ENCODE results near the gene CTBS. TPM values are rescaled to one million over a fixed set of nuclear protein-coding genes. Genes with fewer than 3 reads are reported as not detected.
"Not testable (repeated sequence)": the region's sequence is repeated elsewhere in the genome, so short reads cannot be mapped to it uniquely, and the experiment has no call there.

CTBS gene
- total RNA-seq, 2 experiments from 2014 or later = 13.5 to 18.3 TPM

DNA sequence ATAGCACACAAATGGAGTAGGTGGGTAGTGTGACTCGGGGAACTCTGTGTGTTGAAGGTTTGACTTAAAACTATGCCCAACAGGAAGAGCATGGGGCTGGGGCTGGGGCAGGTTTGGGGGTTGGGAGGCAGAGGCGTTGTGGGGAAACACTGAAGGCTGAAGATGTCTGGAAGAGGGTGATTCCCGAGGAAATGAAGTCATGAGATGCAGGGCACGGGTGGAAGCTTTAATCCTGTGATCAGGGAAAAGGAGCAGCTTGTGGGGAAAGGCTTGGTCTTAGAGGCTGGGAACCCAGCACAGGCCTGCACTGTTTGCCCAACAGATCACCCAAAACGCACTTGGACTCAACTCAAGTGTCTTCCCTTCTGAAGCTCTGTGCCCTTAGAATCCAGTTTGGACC is 26.6 kb upstream of the CTBS start:
- no peak for TF ChIP-seq CTCF (IDR thresholded peaks at IDR 0.05)
- DNase-seq = no peak
- H3K9me3 Mint-ChIP-seq = peaks cover 18% of the 10 kb centered on the region
- H3K36me3 Mint-ChIP-seq (ENCODE audit: low read depth) = peaks cover 12% of the 10 kb centered on the region
- ChIA-PET POLR2A (interaction anchor here (1.0 to 1.9 kb wide), 4 partner anchors 10 to 27 kb away, joined by 3 to 10 read pairs (median 3); partner anchors contain the start of gene CTBS), CTCF (interaction anchor here (1.6 to 1.7 kb wide), 2 partner anchors 10 to 181 kb away, joined by 4 read pairs; no protein-coding TSS in a partner anchor)
- H3K4me1 Mint-ChIP-seq (ENCODE audit: low read depth) = peaks cover 22% of the 10 kb centered on the region
- no peak overlapping the region for H3K27ac Mint-ChIP-seq
- ATAC-seq = no peak
- intact Hi-C loops (cut with micrococcal nuclease) = no loop called here
- H3K4me3 Mint-ChIP-seq = no peak overlapping the region
- no peaks in the 10 kb centered on the region for H3K27me3 Mint-ChIP-seq

DNA sequence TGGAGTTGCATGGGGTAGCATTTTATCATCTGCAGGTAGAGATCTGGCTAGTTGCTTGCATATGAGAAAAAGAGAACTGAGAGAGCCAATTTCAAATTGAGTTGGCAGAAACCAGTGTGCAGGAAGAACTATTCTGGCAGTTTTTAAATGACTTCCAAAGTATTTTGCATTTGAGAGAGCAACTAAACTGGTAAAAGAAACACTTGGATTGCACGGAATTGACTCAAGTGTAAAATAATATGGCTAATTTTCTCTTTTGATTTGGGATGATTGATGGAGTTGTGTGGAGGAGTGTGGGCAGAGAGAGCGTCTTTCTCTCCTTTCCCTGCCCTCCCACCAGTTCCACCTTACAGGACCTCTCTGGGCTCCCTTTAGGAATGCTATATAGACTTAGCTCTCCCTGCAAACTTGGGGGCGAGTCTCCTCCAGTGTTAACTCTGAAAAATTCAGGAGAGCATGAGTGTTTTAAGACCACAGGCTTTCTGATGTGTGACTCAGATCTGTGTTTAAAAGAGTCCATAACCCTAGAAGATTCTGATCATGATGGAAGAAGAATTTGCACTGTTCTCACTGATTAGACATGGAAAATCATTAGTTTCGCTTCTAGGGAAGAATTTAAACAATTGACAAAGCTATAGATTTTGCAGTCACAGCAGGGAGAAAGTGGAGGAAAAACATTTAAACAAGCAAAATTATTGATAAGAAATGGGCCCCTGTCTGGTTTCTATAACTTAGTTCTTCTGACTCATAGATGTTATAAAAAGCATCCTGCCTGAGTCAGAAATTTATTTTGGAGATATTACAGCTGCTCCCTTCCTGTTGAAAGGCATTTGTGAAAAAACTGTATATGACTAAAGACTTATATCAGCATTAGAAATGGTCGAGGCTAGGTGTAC is 24.9 kb upstream of the CTBS start:
- intact Hi-C loops (cut with micrococcal nuclease) = no loop called here
- H3K36me3 Mint-ChIP-seq (ENCODE audit: low read depth) = peaks cover 2% of the 10 kb centered on the region
- H3K4me1 Mint-ChIP-seq (ENCODE audit: low read depth) = peaks cover 22% of the 10 kb centered on the region
- no peak for TF ChIP-seq CTCF (IDR thresholded peaks at IDR 0.05)
- DNase-seq (no peak), ATAC-seq (peak; percentile 85)
- peak overlapping the region; percentile 66 for H3K27ac Mint-ChIP-seq
- no peak overlapping the region for H3K4me3 Mint-ChIP-seq
- H3K27me3 Mint-ChIP-seq = no peaks in the 10 kb centered on the region
- H3K9me3 Mint-ChIP-seq = peaks cover under 1% of the 10 kb centered on the region
- POLR2A ChIA-PET = interaction anchor here (0.6 to 1.9 kb wide), 3 partner anchors 11 to 404 kb away, joined by 3 to 10 read pairs (median 3); partner anchors contain the start of gene CTBS
- CTCF ChIA-PET = interaction anchor here (0.6 to 1.7 kb wide), 5 partner anchors 9 to 371 kb away, joined by 3 to 6 read pairs (median 3); no protein-coding TSS in a partner anchor

- Mint-ChIP-seq H3K27me3 (no peaks in the 10 kb centered on the region), H3K4me1 (ENCODE audit: low read depth) (peaks cover 22% of the 10 kb centered on the region), H3K4me3 (no peak overlapping the region), H3K9me3 (no peaks in the 10 kb centered on the region), H3K36me3 (ENCODE audit: low read depth) (no peaks in the 10 kb centered on the region), H3K27ac (no peak overlapping the region)
- CTCF ChIA-PET = no interaction called here
- DNase-seq (no peak), ATAC-seq (no peak)
- intact Hi-C loops (cut with micrococcal nuclease) = no loop called here
- no peak for TF ChIP-seq CTCF (IDR thresholded peaks at IDR 0.05)
- POLR2A ChIA-PET = no interaction called here
Measured at GRCh38 chr1:84598418-84598817, 24.2 kb upstream of the CTBS start.

DNA sequence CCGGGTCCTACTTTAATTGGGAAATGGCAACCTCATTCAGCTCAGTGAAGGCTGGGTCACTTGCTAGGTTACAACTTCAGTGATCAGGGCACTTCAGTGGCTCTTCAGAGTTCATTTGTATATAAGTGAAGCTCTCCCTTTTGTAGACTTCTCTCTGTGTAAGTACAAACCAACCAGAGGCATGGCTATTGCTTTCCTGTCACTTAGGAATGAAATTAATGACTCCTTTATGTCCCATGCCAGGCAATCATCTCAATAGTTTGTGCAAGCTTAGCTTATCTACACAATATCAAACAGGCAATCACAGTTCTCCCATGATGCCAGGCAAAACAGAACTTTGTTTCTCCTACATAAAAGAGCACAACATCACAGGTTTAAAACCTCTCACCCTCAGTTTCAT is 22.8 kb upstream of the CTBS start:
- CTCF ChIA-PET = interaction anchor here (1.0 to 1.1 kb wide), 2 partner anchors 13 to 23 kb away, joined by 3 read pairs; no protein-coding TSS in a partner anchor
- no peak overlapping the region for H3K4me3 Mint-ChIP-seq
- DNase-seq = no peak
- TF ChIP-seq CTCF (IDR thresholded peaks at IDR 0.05) = no peak
- no peak overlapping the region for H3K27ac Mint-ChIP-seq
- peaks cover 22% of the 10 kb centered on the region for H3K4me1 Mint-ChIP-seq (ENCODE audit: low read depth)
- H3K9me3 Mint-ChIP-seq = no peaks in the 10 kb centered on the region
- H3K36me3 Mint-ChIP-seq (ENCODE audit: low read depth) = no peaks in the 10 kb centered on the region
- no peak for ATAC-seq
- no peaks in the 10 kb centered on the region for H3K27me3 Mint-ChIP-seq
- POLR2A ChIA-PET = no interaction called here
- intact Hi-C loops (cut with micrococcal nuclease) = no loop called here

GRCh38 chr1:84594959-84595358 is 20.7 kb upstream of the CTBS start:
- DNase-seq; CTCF ChIA-PET; H3K4me3 Mint-ChIP-seq; ATAC-seq; H3K27ac Mint-ChIP-seq; H3K9me3 Mint-ChIP-seq; H3K27me3 Mint-ChIP-seq; POLR2A ChIA-PET; intact Hi-C loops (cut with micrococcal nuclease); H3K36me3 Mint-ChIP-seq (ENCODE audit: low read depth): not testable (repeated sequence)
- peaks cover 18% of the 10 kb centered on the region for H3K4me1 Mint-ChIP-seq (ENCODE audit: low read depth)
